ENCODE data around the gene ZNF654.

DNA sequence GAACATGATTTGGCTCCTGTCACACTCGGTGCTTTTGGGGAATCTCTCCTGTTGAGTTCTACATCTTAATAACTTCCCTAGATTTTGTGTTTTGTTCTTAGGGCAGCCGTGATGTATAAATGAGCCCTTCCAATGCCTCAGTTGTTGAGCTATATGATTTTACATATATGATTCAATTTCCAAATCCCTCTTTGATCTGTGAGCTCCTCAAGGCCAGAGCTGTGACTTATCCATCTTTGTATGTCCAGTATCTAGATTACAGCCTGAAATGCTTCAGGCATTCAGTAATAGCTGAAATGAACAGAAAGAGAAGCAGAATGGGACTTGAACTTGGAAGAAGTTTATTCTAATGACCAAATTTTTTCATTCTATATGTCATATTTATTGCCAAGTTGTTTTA is 26.8 kb upstream of the ZNF654 start:
- TF ChIP-seq POLR2A (IDR thresholded peaks at IDR 0.05; ENCODE audit: low read depth, low read length), result no peak
- TF ChIP-seq SPI1 (IDR thresholded peaks at IDR 0.05; ENCODE audit: low read depth, low read length), result no peak
- no peak for TF ChIP-seq POLR2AphosphoS5 (IDR thresholded peaks at IDR 0.05; ENCODE audit: low read depth, low read length)
- TF ChIP-seq TAF1 (IDR thresholded peaks at IDR 0.05; ENCODE audit: low read depth, low read length), result no peak
- no peak for TF ChIP-seq POU2F2 (IDR thresholded peaks at IDR 0.05; ENCODE audit: low read depth, low read length)
- no peak for TF ChIP-seq PAX5 (IDR thresholded peaks at IDR 0.05; ENCODE audit: insufficient read depth, low read length, severe bottlenecking)

Data from GM12891 (cell line).